IMR-90 (cell line): ENCODE measurements around the gene ANKDD1A. TPM values are rescaled to one million over a fixed set of nuclear protein-coding genes. Genes with fewer than 3 reads are reported as not detected.

Experiments used
- ATAC-seq: fragments of 200-7000 bp; cut with Tn5 transposase; 2 replicates; pipeline ENCODE4 v1.9.1; 2020; ENCODE audit warnings: low read depth, mild to moderate bottlenecking, moderate library complexity
- BruUV-seq: library from RNA; stranded (reverse); fragments of 400-500 nt; replicated peaks from 2 replicates; lab custom pipeline; 2021; lab: Mats Ljungman, UMichigan
- CTCF ChIA-PET: fragments of 300-600 bp; formaldehyde crosslinking; extraction: SDS; loops from one replicate; lab custom pipeline; 2021; ENCODE audit warnings: antibody characterized with exemption; lab: Yijun Ruan, JAX
- POLR2A ChIA-PET: fragments of 300-600 bp; sonication (Branson Sonifier 250); formaldehyde crosslinking; loops from one replicate; lab custom pipeline; 2022; ENCODE audit warnings: antibody characterized with exemption; ENCODE audit not compliant: unreplicated experiment; lab: Charles Lee
- DNase-seq: peaks from one replicate; pipeline ENCODE4 v3.0.0; 2013
- H2AFZ ChIP-seq: replicated peaks from 2 replicates; pipeline ENCODE3; 2013; ENCODE audit warnings: low read length, mild to moderate bottlenecking; ENCODE audit not compliant: poor library complexity
- H2AK5ac ChIP-seq: 2 replicates; pipeline ENCODE4 v1.6.1; 2013; ENCODE audit warnings: low read depth, low read length, inconsistent platforms
- H2AK9ac ChIP-seq: replicated peaks from 2 replicates; pipeline ENCODE3; 2013; ENCODE audit warnings: mild to moderate bottlenecking, low read depth, low read length, moderate library complexity; ENCODE audit not compliant: poor library complexity
- H2BK120ac ChIP-seq: 2 replicates; pipeline ENCODE4 v1.6.1; 2013; ENCODE audit warnings: low read depth, low read length, inconsistent platforms
- H2BK15ac ChIP-seq: 3 replicates; pipeline ENCODE4 v1.6.1; 2013; ENCODE audit warnings: low read depth, low read length, inconsistent platforms
- H2BK20ac ChIP-seq: 2 replicates; pipeline ENCODE4 v1.6.1; 2013; ENCODE audit warnings: low read depth, mild to moderate bottlenecking, inconsistent platforms, low read length, moderate library complexity
- H2BK5ac ChIP-seq: 2 replicates; pipeline ENCODE4 v1.6.1; 2013; ENCODE audit warnings: mild to moderate bottlenecking, low read depth, low read length, inconsistent platforms; ENCODE audit not compliant: poor library complexity, severe bottlenecking
- H3K14ac ChIP-seq: replicated peaks from 2 replicates; pipeline ENCODE4 v1.6.1; 2013; ENCODE audit warnings: low read depth, low read length, inconsistent platforms
- H3K18ac ChIP-seq: 2 replicates; pipeline ENCODE4 v1.6.1; 2013; ENCODE audit warnings: low read depth, low read length, control low read depth
- H3K23ac ChIP-seq: 2 replicates; pipeline ENCODE4 v1.6.1; 2013; ENCODE audit warnings: low read depth, low read length, inconsistent platforms
- H3K27ac ChIP-seq: 2 replicates; pipeline ENCODE4 v1.5.1; 2013; ENCODE audit warnings: mild to moderate bottlenecking, control low read depth, low read length; ENCODE audit not compliant: insufficient read depth
- H3K27me3 ChIP-seq: 2 replicates; pipeline ENCODE4 v1.6.1; 2013; ENCODE audit warnings: low read length; ENCODE audit not compliant: control insufficient read depth, insufficient read depth
- H3K36me3 ChIP-seq: 2 replicates; pipeline ENCODE4 v1.6.1; 2013; ENCODE audit warnings: low read length, mixed read lengths; ENCODE audit not compliant: control insufficient read depth, insufficient read depth
- H3K4ac ChIP-seq: 2 replicates; pipeline ENCODE4 v1.6.1; 2013; ENCODE audit warnings: low read depth, low read length, inconsistent platforms
- H3K4me1 ChIP-seq: 2 replicates; pipeline ENCODE4 v1.6.1; 2013; ENCODE audit warnings: low read length, mixed read lengths; ENCODE audit not compliant: control insufficient read depth, insufficient read depth
- H3K4me2 ChIP-seq: 2 replicates; pipeline ENCODE4 v1.6.1; 2013; ENCODE audit warnings: low read depth, mild to moderate bottlenecking, control low read depth, low read length, moderate library complexity
- H3K4me3 ChIP-seq: 2 replicates; pipeline ENCODE4 v1.5.1; 2013; ENCODE audit warnings: low read depth, mild to moderate bottlenecking, control low read depth, low read length, moderate library complexity; ENCODE audit not compliant: insufficient read depth
- H3K56ac ChIP-seq: 2 replicates; pipeline ENCODE4 v1.6.1; 2013; ENCODE audit warnings: low read length, inconsistent platforms; ENCODE audit not compliant: insufficient read depth; ENCODE audit errors: extremely low read depth
- H3K79me1 ChIP-seq, 2 experiments: 2 replicates each; pipeline ENCODE4 v1.6.1; 2013; ENCODE audit warnings: low read length in 2 of 2, inconsistent platforms in 1 of 2, low read depth in 1 of 2
- H3K9ac ChIP-seq: 2 replicates; pipeline ENCODE4 v1.6.1; 2013; ENCODE audit warnings: low read depth, low read length, control low read depth
- H3K9me1 ChIP-seq: 2 replicates; pipeline ENCODE4 v1.6.1; 2013; ENCODE audit warnings: low read length, inconsistent platforms; ENCODE audit not compliant: insufficient read depth
- H3K9me3 ChIP-seq: 2 replicates; pipeline ENCODE4 v1.6.1; 2013; ENCODE audit warnings: low read length; ENCODE audit not compliant: control insufficient read depth, insufficient read depth
- H4K20me1 ChIP-seq: 2 replicates; pipeline ENCODE4 v1.6.1; 2013; ENCODE audit warnings: low read length, inconsistent platforms; ENCODE audit not compliant: insufficient read depth
- H4K5ac ChIP-seq: 2 replicates; pipeline ENCODE4 v1.6.1; 2013; ENCODE audit warnings: mild to moderate bottlenecking, low read depth, low read length, control low read depth
- H4K8ac ChIP-seq, 2 experiments: 2 replicates each; pipeline ENCODE4 v1.6.1; 2013; ENCODE audit warnings: low read depth in 2 of 2, low read length in 2 of 2, control low read depth in 1 of 2, inconsistent platforms in 1 of 2
- H4K91ac ChIP-seq: 2 replicates; pipeline ENCODE4 v1.6.1; 2013; ENCODE audit warnings: low read depth, low read length, inconsistent platforms; ENCODE audit not compliant: insufficient read depth
- CEBPB ChIP-seq: IDR thresholded peaks from 2 replicates; pipeline ENCODE4 v1.6.1; 2012; ENCODE audit warnings: low read depth, low read length, improper control_type of control experiment
- CHD1 ChIP-seq: IDR thresholded peaks from 2 replicates; pipeline ENCODE4 v1.6.1; 2012; ENCODE audit warnings: low read depth, low read length, improper control_type of control experiment
- ELK1 ChIP-seq: fragments of 150-350 bp; IDR thresholded peaks from 2 replicates; pipeline ENCODE4 v1.6.1; 2016; ENCODE audit warnings: low read depth, mild to moderate bottlenecking, low read length, moderate library complexity, borderline replicate concordance
- RAD21 ChIP-seq: IDR thresholded peaks from 2 replicates; pipeline ENCODE4 v1.6.1; 2012; ENCODE audit warnings: low read length, improper control_type of control experiment
- RFX5 ChIP-seq: IDR thresholded peaks from 2 replicates; pipeline ENCODE4 v1.8.0; 2012; ENCODE audit warnings: low read depth, mild to moderate bottlenecking, low read length, moderate library complexity
- USF2 ChIP-seq: fragments of 150-350 bp; IDR thresholded peaks from 2 replicates; pipeline ENCODE4 v1.6.1; 2017; ENCODE audit warnings: mild to moderate bottlenecking, antibody characterized with exemption, low read length, low read depth
- WGBS, 2 experiments: methylation state at CpG; one replicate each; pipeline versions ENCODE4 v1.1.5 to v1.1.7; 2013; ENCODE audit warnings: missing lambda C conversion rate in 2 of 2; ENCODE audit not compliant: insufficient read length in 1 of 2; ENCODE audit errors: extremely low coverage in 2 of 2; 5-methylcytosine and 5-hydroxymethylcytosine counted together
- dilution Hi-C: fragments of 300-500 bp; cut with HindIII; formaldehyde crosslinking; loops from one replicate; pipeline ENCODE4 v1.14.3; 2018; ENCODE audit warnings: low sequenced_read_pairs; ENCODE audit not compliant: unreplicated experiment
- in situ Hi-C: fragments of 300-500 bp; cut with MboI; formaldehyde crosslinking; loops from 3 replicates; pipeline ENCODE4 v1.14.3; 2019; ENCODE audit warnings: low sequenced_read_pairs, inconsistent platforms, mixed read lengths
- intact Hi-C: fragments of 100-400 bp; cut with micrococcal nuclease; formaldehyde crosslinking; loops from 2 replicates; pipeline ENCODE4 v1.10.0; 2022
- polyA plus RNA-seq, 3 experiments: library from polyadenylated mRNA; depleted of rRNA; stranded (reverse); fragments of >200 nt; gene quantifications; 2 replicates each; pipeline ENCODE4 v1.2.3, GENCODE V29; 2012; ENCODE audit warnings: low replicate concordance in 1 of 3
- total RNA-seq: library from RNA; depleted of rRNA; stranded (reverse); fragments of >200 nt; gene quantifications from 2 replicates; pipeline ENCODE4 v1.2.3, GENCODE V29; 2012

Gene ANKDD1A
- total and polyA plus RNA-seq, 2 of the 4 experiments (the other 2 are of a cell fraction) = 3.6 to 4.9 TPM

- H4K5ac ChIP-seq = no peak overlapping the region
- H2BK20ac ChIP-seq = no peak overlapping the region
- no peak overlapping the region for H3K4me3 ChIP-seq
- dilution Hi-C loops (no loop called here), intact Hi-C loops (no loop called here), in situ Hi-C loops (no loop called here)
- peak overlapping the region; percentile 77 for H2AK9ac ChIP-seq
- no peaks in the 10 kb centered on the region for H3K36me3 ChIP-seq
- H2AK5ac ChIP-seq = peak overlapping the region; percentile 35; the same call in 1 of the 2 replicates
- no peak overlapping the region for H3K4ac ChIP-seq
- ChIA-PET CTCF (no interaction called here), POLR2A (no interaction called here)
- TF ChIP-seq CHD1 (no peak), USF2 (no peak), RFX5 (no peak), CEBPB (no peak), ELK1 (no peak), RAD21 (no peak)
- H2BK5ac ChIP-seq = no peak overlapping the region
- no peaks in the 10 kb centered on the region for H3K9me3 ChIP-seq
- no peak for DNase-seq
- no TSS peak for BruUV-seq
- no peaks in the 10 kb centered on the region for H4K20me1 ChIP-seq
- no peak overlapping the region for H3K27ac ChIP-seq
- H4K8ac ChIP-seq = no peak overlapping the region
- H2AFZ ChIP-seq = peak overlapping the region; percentile 98
- H3K9ac ChIP-seq = no peak overlapping the region
- H3K23ac ChIP-seq = no peak overlapping the region
- no peak overlapping the region; the same call in 1 of the 2 replicates for H3K14ac ChIP-seq
- no peak overlapping the region for H4K91ac ChIP-seq
- no peak for ATAC-seq
- no peak overlapping the region for H3K18ac ChIP-seq
- H3K4me2 ChIP-seq = no peak overlapping the region; the same call in 1 of the 2 replicates
- 0 out of 2 replicates have a peak, but pooled peaks cover 2% of the 10 kb centered on the region for H3K4me1 ChIP-seq
- no peak overlapping the region for H3K56ac ChIP-seq
- H3K27me3 ChIP-seq = no peaks in the 10 kb centered on the region
- no peak overlapping the region for H2BK15ac ChIP-seq
- no peaks in the 10 kb centered on the region; a peak in 1 of 4 replicates for H3K79me1 ChIP-seq
- peaks cover 4% of the 10 kb centered on the region; the same call in 1 of the 2 replicates for H3K9me1 ChIP-seq
- H2BK120ac ChIP-seq = no peak overlapping the region
- 86% methylated on average over 6 of the region's 15 CpGs; no CpG with 5 or more reads in 1 of the 2 experiments for WGBS, 2 experiments
Observed at GRCh38 chr15:64912379-64913325, 950 bp downstream of the ANKDD1A start.
